MM.1S (cell line): ENCODE data around the gene MYF5.

Source experiments
- DNase-seq: peaks from one replicate; pipeline ENCODE4 v3.0.0-alpha.2; 2015
- H2AFZ ChIP-seq: fragments of 300-600 bp; sonication (generic); 2 replicates; pipeline ENCODE4 v1.6.0; 2016; ENCODE audit warnings: antibody characterized with exemption, low read length
- H3F3A ChIP-seq: fragments of 300-600 bp; sonication (generic); 2 replicates; pipeline ENCODE4 v1.6.1; 2016; ENCODE audit warnings: mild to moderate bottlenecking, antibody characterized with exemption, low read length, moderate library complexity, mixed read lengths; ENCODE audit not compliant: insufficient read depth
- H3K27ac ChIP-seq: fragments of 300-600 bp; sonication (generic); 2 replicates; pipeline ENCODE4 v1.5.1; 2016; ENCODE audit warnings: mild to moderate bottlenecking, low read length
- H3K27me3 ChIP-seq: fragments of 300-600 bp; sonication (generic); replicated peaks from 2 replicates; pipeline ENCODE4 v1.6.0; 2016; ENCODE audit warnings: low read length; ENCODE audit not compliant: insufficient read depth
- H3K36me3 ChIP-seq: fragments of 300-600 bp; sonication (generic); replicated peaks from 2 replicates; pipeline ENCODE4 v1.6.1; 2016; ENCODE audit warnings: mild to moderate bottlenecking, low read length, mixed read lengths; ENCODE audit not compliant: insufficient read depth
- H3K4me1 ChIP-seq: fragments of 300-600 bp; sonication (generic); 2 replicates; pipeline ENCODE4 v1.6.1; 2016; ENCODE audit warnings: low read length, mixed read lengths
- H3K4me2 ChIP-seq: fragments of 300-600 bp; sonication (generic); 2 replicates; pipeline ENCODE4 v1.6.0; 2016; ENCODE audit warnings: low read depth, low read length
- H3K4me3 ChIP-seq: fragments of 300-600 bp; sonication (generic); 2 replicates; pipeline ENCODE4 v1.5.1; 2016; ENCODE audit warnings: low read length, mixed read lengths
- H3K79me2 ChIP-seq: fragments of 300-600 bp; sonication (generic); 2 replicates; pipeline ENCODE4 v1.6.1; 2016; ENCODE audit warnings: mixed run types, low read length, mixed read lengths
- H3K9ac ChIP-seq: fragments of 300-600 bp; sonication (generic); 2 replicates; pipeline ENCODE4 v1.6.1; 2016; ENCODE audit warnings: low read length, mixed read lengths
- H3K9me2 ChIP-seq: fragments of 300-600 bp; sonication (generic); replicated peaks from 2 replicates; pipeline ENCODE4 v1.6.1; 2016; ENCODE audit warnings: mild to moderate bottlenecking, low read length, mixed read lengths; ENCODE audit not compliant: insufficient read depth
- H3K9me3 ChIP-seq: fragments of 300-600 bp; sonication (generic); replicated peaks from 2 replicates; pipeline ENCODE4 v1.6.1; 2016; ENCODE audit warnings: mild to moderate bottlenecking, low read length, mixed read lengths; ENCODE audit not compliant: insufficient read depth
- H4K20me1 ChIP-seq: fragments of 300-600 bp; sonication (generic); 2 replicates; pipeline ENCODE4 v1.6.1; 2016; ENCODE audit warnings: mild to moderate bottlenecking, low read length, moderate library complexity, mixed read lengths; ENCODE audit not compliant: insufficient read depth
- CTCF ChIP-seq: fragments of 300-600 bp; sonication (generic); IDR thresholded peaks from 2 replicates; pipeline ENCODE4 v1.5.1; 2016; ENCODE audit warnings: antibody characterized with exemption, low read length, mixed read lengths
- EZH2 ChIP-seq: fragments of 300-600 bp; sonication (generic); optimal IDR thresholded peaks from 2 replicates; pipeline ENCODE3; 2017; ENCODE audit warnings: low read depth, mild to moderate bottlenecking, antibody characterized with exemption, low read length, mixed read lengths
- EZH2phosphoT487 ChIP-seq: fragments of 300-600 bp; sonication (generic); IDR thresholded peaks from 2 replicates; pipeline ENCODE4 v1.6.1; 2018; ENCODE audit warnings: antibody characterized with exemption, low read length

Gene MYF5

GRCh38 chr12:80681786-80682185 lies 34.9 kb upstream of the MYF5 start:
- no peak for TF ChIP-seq EZH2
- no peak for TF ChIP-seq CTCF
- no peak for TF ChIP-seq EZH2phosphoT487
- Histone ChIP-seq H3K4me2 (peak overlapping the region; percentile 17; the same call in 1 of the 2 replicates), H3K4me1 (peaks cover 12% of the 10 kb centered on the region; the same call in 1 of the 2 replicates), H3K9me3 (no peaks in the 10 kb centered on the region), H3K27ac (no peak overlapping the region), H3K36me3 (no peaks in the 10 kb centered on the region), H3K4me3 (no peak overlapping the region), H3K79me2 (no peaks in the 10 kb centered on the region), H3K9me2 (no peaks in the 10 kb centered on the region), H2AFZ (no peak overlapping the region), H3F3A (no peaks in the 10 kb centered on the region), H3K9ac (no peak overlapping the region), H4K20me1 (no peaks in the 10 kb centered on the region), H3K27me3 (no peaks in the 10 kb centered on the region)
- DNase-seq: no peak

- Histone ChIP-seq H3K9ac (no peak overlapping the region), H3K4me3 (no peak overlapping the region), H3K79me2 (no peaks in the 10 kb centered on the region), H3K9me2 (no peaks in the 10 kb centered on the region), H3K27me3 (no peaks in the 10 kb centered on the region), H4K20me1 (no peaks in the 10 kb centered on the region), H2AFZ (no peak overlapping the region), H3K4me1 (peaks cover 12% of the 10 kb centered on the region; the same call in 1 of the 2 replicates), H3F3A (no peaks in the 10 kb centered on the region), H3K4me2 (no peak overlapping the region), H3K36me3 (no peaks in the 10 kb centered on the region), H3K27ac (no peak overlapping the region), H3K9me3 (no peaks in the 10 kb centered on the region)
- TF ChIP-seq EZH2 (no peak), EZH2phosphoT487 (no peak), CTCF (no peak)
- no peak for DNase-seq
Measured at GRCh38 chr12:80684077-80684495, 32.6 kb upstream of the MYF5 start.

GRCh38 chr12:80690090-80690489 lies 26.6 kb upstream of the MYF5 start:
- H4K20me1 ChIP-seq: no peaks in the 10 kb centered on the region
- H3K36me3 ChIP-seq: no peaks in the 10 kb centered on the region
- no peaks in the 10 kb centered on the region for H3K9me2 ChIP-seq
- H3K4me1 ChIP-seq: no peaks in the 10 kb centered on the region
- no peaks in the 10 kb centered on the region for H3K9me3 ChIP-seq
- no peaks in the 10 kb centered on the region for H3F3A ChIP-seq
- no peaks in the 10 kb centered on the region for H3K27me3 ChIP-seq
- no peak overlapping the region for H3K9ac ChIP-seq
- no peak overlapping the region for H3K4me3 ChIP-seq
- no peak for TF ChIP-seq CTCF
- no peak for TF ChIP-seq EZH2phosphoT487
- TF ChIP-seq EZH2: no peak
- no peaks in the 10 kb centered on the region for H3K79me2 ChIP-seq
- DNase-seq: no peak
- H3K4me2 ChIP-seq: no peak overlapping the region
- no peak overlapping the region for H2AFZ ChIP-seq
- H3K27ac ChIP-seq: no peak overlapping the region
